NCI-H774 (cell line): ENCODE measurements around the gene TNRC6A.
"Not testable (repeated sequence)": the region's sequence is repeated elsewhere in the genome, so short reads cannot be mapped to it uniquely, and the experiment has no call there.

Experiments
- DNase-seq: peaks from one replicate; lab custom pipeline; 2025; lab: John Stamatoyannopoulos, UW

TNRC6A gene

GRCh38 chr16:24729243-24729950 lies at the start of gene TNRC6A:
TSS of gene TNRC6A (plus strand) at chr16:24729651. CDS start at chr16:24729842, 191 bp downstream.
- peak; percentile 84 for DNase-seq

GRCh38 chr16:24681793-24682192 lies 47.7 kb upstream of the TNRC6A start:
- DNase-seq, result no peak

- DNase-seq, result no peak
Measured at GRCh38 chr16:24683250-24683649, 46.2 kb upstream of the TNRC6A start.

- no peak for DNase-seq
Measured at GRCh38 chr16:24683847-24684493, 45.5 kb upstream of the TNRC6A start.

GRCh38 chr16:24685539-24686432 lies 43.7 kb upstream of the TNRC6A start:
- DNase-seq, result peak; percentile 61

GRCh38 chr16:24686678-24687077 lies 42.8 kb upstream of the TNRC6A start:
- no peak for DNase-seq

- DNase-seq, result no peak
Measured at GRCh38 chr16:24688359-24688758, 41.1 kb upstream of the TNRC6A start.

- no peak for DNase-seq
Measured at GRCh38 chr16:24689128-24689527, 40.3 kb upstream of the TNRC6A start.

GRCh38 chr16:24692854-24693253 lies 36.6 kb upstream of the TNRC6A start:
- no peak for DNase-seq

GRCh38 chr16:24694931-24695330 lies 34.5 kb upstream of the TNRC6A start:
- no peak for DNase-seq

- DNase-seq, result no peak
Measured at GRCh38 chr16:24696699-24697098, 32.8 kb upstream of the TNRC6A start.

GRCh38 chr16:24698308-24698707 lies 31.1 kb upstream of the TNRC6A start:
- no peak for DNase-seq

- no peak for DNase-seq
Measured at GRCh38 chr16:24699151-24699723, 30.2 kb upstream of the TNRC6A start.

GRCh38 chr16:24700549-24701392 lies 28.7 kb upstream of the TNRC6A start:
- DNase-seq, result no peak

- DNase-seq, result no peak
Measured at GRCh38 chr16:24701521-24701951, 27.9 kb upstream of the TNRC6A start.

GRCh38 chr16:24707760-24708159 lies 21.7 kb upstream of the TNRC6A start:
- DNase-seq, result not testable (repeated sequence)

GRCh38 chr16:24713379-24713778 lies 16.1 kb upstream of the TNRC6A start:
- no peak for DNase-seq

- no peak for DNase-seq
Measured at GRCh38 chr16:24717411-24717810, 12.0 kb upstream of the TNRC6A start.

GRCh38 chr16:24718967-24719521 lies 10.4 kb upstream of the TNRC6A start:
- DNase-seq, result no peak

GRCh38 chr16:24721830-24722238 lies 7.6 kb upstream of the TNRC6A start:
- DNase-seq, result no peak

GRCh38 chr16:24723663-24724062 lies 5.8 kb upstream of the TNRC6A start:
- no peak for DNase-seq
